ENCODE results near the gene FCN2.

- TF ChIP-seq CTCF (IDR thresholded peaks at IDR 0.05) (no peak), POLR2A (IDR thresholded peaks at IDR 0.05) (no peak)
Observed at GRCh38 chr9:134886413-134886913, 5.9 kb downstream of the FCN2 start.
